Stimulated activated CD8-positive, alpha-beta memory T cell treated with anti-CD3 and anti-CD28 coated beads, Interleukin-15, amount 100 ng/mL, for 4 hours (primary cell): ENCODE results near the gene IQSEC1.
"Not testable (repeated sequence)": the region's sequence is repeated elsewhere in the genome, so short reads cannot be mapped to it uniquely, and the experiment has no call there.

Source experiments
- DNase-seq, 2 donors: peaks; one replicate each; pipeline ENCODE4 v3.0.0-alpha.2; 2020; ENCODE audit warnings: low read depth in 2 of 2

IQSEC1 gene

DNA sequence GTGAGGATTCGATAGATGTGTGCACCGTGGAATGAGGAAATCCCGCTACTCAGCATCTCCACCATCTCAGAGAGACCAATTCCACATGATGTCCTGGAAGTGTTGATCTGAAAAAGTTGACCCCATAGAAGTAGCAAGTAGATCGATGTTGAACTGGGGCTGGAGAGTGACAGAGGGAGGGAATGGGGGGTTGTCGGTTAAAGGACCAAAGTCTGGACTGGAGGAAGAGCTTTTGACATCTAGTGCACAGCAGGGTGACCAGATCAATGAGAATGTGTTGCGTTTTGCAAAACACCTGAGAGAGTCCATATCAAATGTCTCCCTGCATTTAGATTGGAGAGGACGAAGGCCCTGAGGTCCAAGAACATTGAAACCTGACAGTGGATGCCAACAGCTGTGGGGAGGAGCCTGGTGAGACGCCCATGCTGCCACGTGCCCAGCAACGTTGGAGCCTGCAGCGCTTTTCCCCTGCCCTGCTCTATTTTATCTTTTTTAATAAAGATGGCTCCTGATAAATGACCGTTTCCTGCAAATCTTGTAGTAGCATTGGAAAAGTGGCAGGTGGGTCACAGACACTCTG is 201.7 kb downstream of the IQSEC1 start:
- DNase-seq: no peak

DNA sequence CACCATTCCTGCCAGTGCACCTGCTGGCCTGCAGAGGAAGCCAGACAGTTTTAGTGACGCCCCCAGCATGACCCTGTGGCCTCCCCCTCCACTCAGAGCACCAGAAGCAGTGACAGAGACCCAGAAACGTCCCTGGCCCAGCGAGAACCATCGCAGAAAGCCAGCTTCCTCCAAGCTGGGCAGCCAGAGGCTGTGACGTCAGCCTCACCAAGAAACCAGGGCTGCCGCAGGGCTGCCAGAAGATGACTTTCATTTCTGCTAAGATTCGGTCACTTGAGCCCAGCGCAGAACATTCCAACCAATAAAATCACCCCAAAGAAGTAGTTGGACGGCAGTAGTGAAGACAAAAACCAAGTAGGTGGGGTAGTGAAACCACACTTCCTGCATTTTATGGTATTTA is 202.3 kb downstream of the IQSEC1 start:
- no peak for DNase-seq

DNA sequence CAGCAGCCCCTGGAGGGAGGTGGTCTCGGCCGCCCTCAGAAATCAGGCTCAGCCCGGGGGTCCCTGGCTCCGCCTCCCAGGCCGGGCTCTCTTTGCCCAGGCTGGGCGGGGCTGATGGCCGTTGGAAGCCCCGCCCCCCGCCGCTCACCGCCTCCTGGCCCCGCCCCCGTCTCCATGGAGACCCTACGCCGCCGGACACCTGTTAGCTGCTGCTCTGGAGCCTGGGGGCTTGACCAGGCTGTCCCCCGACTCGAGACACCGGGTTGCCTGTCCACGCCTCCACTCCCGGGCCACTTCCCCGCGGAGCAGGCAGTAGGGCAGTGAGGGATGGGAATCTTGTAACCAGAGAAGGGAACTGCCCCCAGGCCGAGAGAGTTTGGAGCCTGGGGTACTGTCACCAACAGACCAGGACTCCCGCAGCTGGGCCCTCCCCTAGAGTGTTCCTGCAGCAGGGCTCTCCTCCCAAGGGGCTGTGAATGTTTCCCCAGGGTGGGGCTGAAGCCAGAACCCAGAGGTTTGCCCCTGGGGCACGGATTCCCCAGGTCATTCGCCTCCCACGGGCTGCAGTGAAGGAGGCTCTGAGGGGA is 204.1 kb downstream of the IQSEC1 start:
- no peak for DNase-seq

DNA sequence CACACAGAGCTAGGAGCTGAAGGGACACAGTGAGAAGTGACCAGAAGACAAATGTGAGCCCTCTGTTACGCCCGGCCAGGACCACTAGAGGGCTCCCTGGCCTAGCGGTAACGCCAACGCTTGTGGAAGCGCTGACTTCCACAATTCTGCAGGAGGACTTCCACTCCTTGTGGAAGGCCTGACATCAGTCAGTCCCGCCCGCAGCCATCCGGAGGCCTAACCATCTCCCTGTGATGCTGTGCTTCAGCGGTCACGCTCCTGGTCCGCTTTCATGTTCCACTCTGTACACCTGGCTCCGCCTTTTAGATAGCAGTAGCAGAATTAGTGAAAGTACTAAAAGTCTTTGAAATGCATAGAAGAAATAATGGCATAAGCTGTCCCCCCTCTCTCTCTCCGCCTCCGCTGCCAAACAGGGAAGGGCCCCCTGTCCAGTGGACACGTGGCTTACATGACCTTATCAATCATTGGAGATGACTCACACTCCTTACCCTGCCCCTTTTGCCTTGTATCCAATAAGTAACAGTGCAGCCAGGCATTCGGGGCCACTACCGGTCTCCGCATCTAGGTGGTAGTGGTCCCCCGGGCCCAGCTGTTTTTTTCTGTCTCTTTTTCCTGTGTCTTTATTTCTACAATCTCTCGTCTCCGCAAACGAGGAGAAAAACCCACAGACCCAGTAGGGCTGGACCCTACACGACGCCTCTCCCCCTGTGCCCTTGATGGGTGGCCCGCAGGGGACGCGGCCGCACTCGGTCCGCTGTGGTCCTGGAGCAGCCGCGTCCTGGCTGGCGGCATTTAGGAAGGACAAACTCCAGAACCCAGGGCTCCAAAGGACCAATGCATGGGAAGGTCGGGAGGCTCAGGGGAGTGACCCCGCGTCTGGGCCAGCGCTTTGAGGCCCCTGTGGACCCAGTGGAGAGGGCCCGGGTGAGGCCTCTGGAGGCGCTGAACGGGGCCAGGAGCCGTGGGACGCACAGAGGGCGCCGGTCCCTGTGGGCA is 204.9 kb downstream of the IQSEC1 start:
- peak in 1 of 2 donors; percentile 32 for DNase-seq

DNA sequence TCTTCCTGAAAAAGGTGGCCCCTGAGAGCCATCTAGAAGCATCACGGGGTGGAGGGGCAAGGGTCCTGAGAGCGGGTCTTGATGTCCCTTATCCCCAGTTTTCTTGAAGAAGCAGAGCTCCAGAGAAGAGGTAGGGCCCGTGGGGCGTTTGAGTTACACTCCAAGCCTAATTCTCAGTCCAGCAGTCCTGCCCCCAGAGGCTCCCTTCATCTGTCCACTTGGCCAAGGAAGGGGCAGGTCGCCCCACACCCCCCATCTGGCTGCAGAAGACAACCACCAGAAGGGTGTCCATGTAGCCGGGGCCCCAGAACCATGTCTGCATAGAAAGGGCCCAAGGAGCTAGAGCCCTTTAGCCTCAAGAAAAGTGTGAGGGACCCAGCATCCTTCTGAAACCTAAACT is 206.4 kb downstream of the IQSEC1 start:
- no peak for DNase-seq

DNA sequence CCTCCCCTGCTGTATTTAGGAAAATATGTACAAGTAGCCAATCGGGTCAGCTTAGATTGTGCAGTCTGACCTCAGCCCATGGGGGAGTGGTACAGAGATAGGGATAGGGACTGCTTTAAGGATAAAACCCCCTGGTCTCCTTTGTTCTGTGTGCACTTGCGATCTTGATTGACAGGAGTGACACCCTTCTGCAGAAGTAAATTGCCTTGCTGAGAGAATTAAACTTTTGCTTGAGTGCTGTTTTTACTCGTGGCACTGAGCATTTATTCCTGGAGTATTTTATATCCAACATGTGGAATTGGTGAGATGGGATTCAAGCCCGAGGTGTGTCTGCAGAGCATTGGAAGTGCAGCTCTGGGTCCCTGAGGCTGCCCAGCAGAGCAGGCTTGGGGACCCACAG is 208.0 kb downstream of the IQSEC1 start:
- DNase-seq: no peak

DNA sequence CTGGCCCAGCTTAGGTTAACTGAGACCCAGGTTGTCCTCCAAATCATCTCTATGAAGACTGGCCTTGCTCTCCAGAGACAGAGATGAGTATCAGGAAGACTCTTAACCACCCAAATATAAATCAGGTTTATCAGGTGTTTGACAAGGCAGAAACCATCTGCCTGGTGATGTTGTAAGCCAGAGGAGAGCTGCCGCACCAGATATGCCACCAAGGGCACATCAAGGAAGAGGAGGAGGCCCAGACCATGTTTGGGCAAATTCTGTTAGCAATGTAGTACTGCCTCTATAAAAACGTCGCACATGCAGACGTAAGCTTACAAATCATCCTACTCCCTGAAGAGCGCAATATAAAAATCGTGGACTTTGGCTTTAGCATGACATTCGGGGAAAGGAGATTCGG is 210.8 kb downstream of the IQSEC1 start:
- no peak for DNase-seq

DNA sequence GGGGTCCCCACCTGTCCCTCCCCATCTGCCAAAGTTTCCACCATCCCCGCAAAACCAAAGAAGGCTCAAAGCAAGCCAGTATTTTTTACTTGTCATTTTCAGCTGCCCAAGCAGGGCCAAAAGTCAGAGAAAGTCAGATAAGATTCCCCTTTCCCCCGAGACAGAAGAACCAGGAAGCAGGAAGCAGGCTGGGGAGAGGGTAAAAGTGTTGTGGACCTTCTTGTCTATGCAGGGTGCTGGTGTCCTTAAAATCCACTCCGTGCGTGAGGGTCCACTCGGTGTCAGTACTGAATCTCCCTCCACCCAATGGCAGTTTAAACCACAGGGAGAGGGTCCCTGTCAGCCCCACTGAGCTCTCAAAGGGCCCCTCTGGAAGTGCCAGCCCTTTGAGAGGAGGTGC is 211.6 kb downstream of the IQSEC1 start:
- DNase-seq: no peak

DNA sequence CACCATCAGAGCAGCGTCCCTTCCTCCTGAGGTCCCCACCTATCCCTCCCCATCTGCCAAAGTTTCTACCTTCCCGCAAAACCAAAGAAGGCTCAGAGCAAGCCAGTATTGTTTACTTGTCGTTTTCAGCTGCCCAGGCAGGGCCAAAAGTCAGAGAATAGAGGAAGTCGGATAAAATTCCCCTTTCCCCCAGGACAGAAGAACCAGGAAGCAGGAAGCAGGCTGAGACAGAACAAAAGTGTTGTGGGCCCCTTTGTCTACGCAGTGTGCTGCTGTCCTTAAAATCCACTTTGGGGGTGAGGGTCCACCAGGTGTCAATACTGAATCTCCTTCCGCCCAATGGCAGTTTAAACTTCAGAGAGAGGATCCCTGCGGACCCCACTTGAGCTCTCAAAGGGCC is 213.4 kb downstream of the IQSEC1 start:
- no peak for DNase-seq

DNA sequence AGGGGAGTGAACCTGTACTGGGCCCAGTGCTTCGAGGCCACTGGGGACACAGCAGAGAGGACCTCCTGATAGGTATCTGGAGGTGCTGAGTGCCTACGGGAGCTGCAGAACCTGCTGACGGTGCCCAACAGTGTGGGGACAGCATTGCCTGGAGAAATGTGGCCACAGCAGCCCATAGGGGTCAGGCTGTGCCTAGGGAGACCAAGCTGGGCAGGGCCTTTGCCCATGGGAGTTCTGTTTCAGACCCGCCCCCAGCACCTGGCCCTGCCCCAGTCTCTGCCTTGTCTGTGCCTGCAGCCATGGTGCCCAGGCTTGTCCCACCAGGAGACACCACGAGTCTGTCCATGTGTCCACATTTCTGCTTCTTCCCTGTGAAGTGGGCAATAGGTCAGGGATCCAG is 216.6 kb downstream of the IQSEC1 start:
- DNase-seq: no peak

DNA sequence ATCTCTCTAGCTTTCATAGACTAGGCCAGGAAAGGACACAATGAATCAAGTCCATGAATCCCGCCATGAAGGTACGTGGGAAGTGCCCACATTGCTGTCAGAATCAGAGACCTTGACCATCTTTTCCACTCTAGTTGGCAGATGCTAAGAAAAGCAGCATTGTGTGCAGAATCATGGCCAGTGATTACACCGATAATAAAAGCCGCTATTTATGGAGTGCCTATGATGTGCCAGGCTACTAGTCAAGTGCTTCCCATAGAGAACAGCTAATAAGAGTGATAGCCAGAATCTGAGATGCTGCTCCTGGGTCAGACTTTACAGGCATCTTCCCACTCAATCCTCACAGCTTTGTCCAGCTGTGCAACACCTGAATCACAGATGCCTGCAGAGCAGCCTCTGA is 218.7 kb downstream of the IQSEC1 start:
- DNase-seq: no peak

DNA sequence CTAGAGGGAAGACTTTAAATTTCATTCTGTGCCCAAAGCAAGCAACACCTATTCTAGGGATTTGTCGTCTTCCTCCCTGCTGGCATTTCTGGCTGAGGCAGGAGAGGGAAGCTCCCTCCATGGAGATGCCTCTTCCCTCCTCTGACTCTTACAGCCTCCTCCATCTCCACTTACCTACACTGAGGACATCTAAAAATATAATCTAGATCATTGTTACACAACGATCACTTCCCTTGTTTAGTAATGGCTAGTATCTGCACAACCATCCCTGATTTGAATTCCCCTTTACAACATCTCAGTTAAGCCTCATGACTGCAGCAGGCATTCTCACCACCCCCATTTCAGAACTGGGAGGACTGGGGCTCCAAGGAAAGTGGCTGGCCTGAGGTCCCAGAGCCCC is 219.4 kb downstream of the IQSEC1 start:
- not testable (repeated sequence) for DNase-seq

DNA sequence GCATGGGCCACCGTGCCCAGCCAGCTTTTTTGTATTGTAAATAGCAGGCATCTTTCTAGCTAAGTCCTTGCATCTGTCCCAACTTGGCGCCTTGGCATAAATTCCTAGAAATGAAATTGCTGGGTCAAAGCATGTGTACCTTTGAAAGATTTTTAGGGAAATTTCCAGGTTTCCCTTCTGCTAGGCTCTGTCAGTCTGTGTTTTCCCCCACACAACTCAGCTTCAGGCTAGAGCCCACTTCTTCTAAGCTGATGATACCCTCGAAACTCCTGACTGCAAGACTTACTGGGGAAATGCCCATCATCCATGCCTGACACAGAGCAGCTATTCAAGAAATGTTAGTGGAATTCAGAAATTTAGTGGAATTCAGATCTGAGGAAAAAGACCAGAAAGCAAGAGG is 221.0 kb downstream of the IQSEC1 start:
- no peak for DNase-seq
